ENCODE results near the gene LDB2. TPM values are rescaled to one million over a fixed set of nuclear protein-coding genes. Genes with fewer than 3 reads are reported as not detected.

The LDB2 gene
- total RNA-seq, 4 donors from 2014 or later: 3.9 to 43.7 (median 7.8) TPM

- no peak overlapping the region for H3K4me3 ChIP-seq
- no peak overlapping the region for H3K27ac ChIP-seq
- no peaks in the 10 kb centered on the region for H3K27me3 ChIP-seq
- no peaks in the 10 kb centered on the region for H3K4me1 ChIP-seq
- H3K9me3 ChIP-seq: no peaks in the 10 kb centered on the region
- TF ChIP-seq POLR2A (IDR thresholded peaks at IDR 0.05): no peak
- no peak for TF ChIP-seq CTCF (IDR thresholded peaks at IDR 0.05)
- H3K36me3 ChIP-seq: no peaks in the 10 kb centered on the region
- no peak for DNase-seq
These were observed 271.5 kb downstream of the LDB2 start for GRCh38 chr4:16626945-16627344.

GRCh38 chr4:16622826-16623225 is 275.6 kb downstream of the LDB2 start:
- H3K27ac ChIP-seq: no peak overlapping the region
- DNase-seq: no peak
- H3K4me3 ChIP-seq: no peak overlapping the region
- TF ChIP-seq POLR2A (IDR thresholded peaks at IDR 0.05) (no peak), CTCF (IDR thresholded peaks at IDR 0.05) (no peak)
- no peaks in the 10 kb centered on the region for H3K27me3 ChIP-seq
- no peaks in the 10 kb centered on the region for H3K4me1 ChIP-seq
- no peaks in the 10 kb centered on the region for H3K36me3 ChIP-seq
- no peaks in the 10 kb centered on the region for H3K9me3 ChIP-seq

GRCh38 chr4:16617435-16617834 is 281.0 kb downstream of the LDB2 start:
- Histone ChIP-seq H3K27me3 (no peaks in the 10 kb centered on the region), H3K9me3 (no peaks in the 10 kb centered on the region), H3K4me3 (no peak overlapping the region), H3K27ac (no peak overlapping the region), H3K36me3 (no peaks in the 10 kb centered on the region), H3K4me1 (no peaks in the 10 kb centered on the region)
- TF ChIP-seq CTCF (IDR thresholded peaks at IDR 0.05) (no peak), POLR2A (IDR thresholded peaks at IDR 0.05) (no peak)
- no peak for DNase-seq

GRCh38 chr4:16617011-16617410 is 281.4 kb downstream of the LDB2 start:
- DNase-seq: no peak
- H3K9me3 ChIP-seq: no peaks in the 10 kb centered on the region
- TF ChIP-seq POLR2A (IDR thresholded peaks at IDR 0.05): no peak
- no peak for TF ChIP-seq CTCF (IDR thresholded peaks at IDR 0.05)
- H3K4me1 ChIP-seq: no peaks in the 10 kb centered on the region
- H3K27me3 ChIP-seq: no peaks in the 10 kb centered on the region
- H3K27ac ChIP-seq: no peak overlapping the region
- no peaks in the 10 kb centered on the region for H3K36me3 ChIP-seq
- no peak overlapping the region for H3K4me3 ChIP-seq

- H3K4me1 ChIP-seq: no peaks in the 10 kb centered on the region
- H3K36me3 ChIP-seq: no peaks in the 10 kb centered on the region
- TF ChIP-seq CTCF (IDR thresholded peaks at IDR 0.05): no peak
- no peak for TF ChIP-seq POLR2A (IDR thresholded peaks at IDR 0.05)
- DNase-seq: no peak
- H3K4me3 ChIP-seq: no peak overlapping the region
- H3K27ac ChIP-seq: no peak overlapping the region
- no peaks in the 10 kb centered on the region for H3K9me3 ChIP-seq
- H3K27me3 ChIP-seq: no peaks in the 10 kb centered on the region
These were observed 289.2 kb downstream of the LDB2 start for GRCh38 chr4:16609170-16609758.

GRCh38 chr4:16608611-16609125 is 289.8 kb downstream of the LDB2 start:
- Histone ChIP-seq H3K36me3 (no peaks in the 10 kb centered on the region), H3K4me1 (no peaks in the 10 kb centered on the region)

More at GRCh38 chr4:16608611-16609125, 289.8 kb downstream of the LDB2 start:
- Histone ChIP-seq H3K4me3 (no peak overlapping the region), H3K9me3 (no peaks in the 10 kb centered on the region), H3K27ac (no peak overlapping the region), H3K27me3 (no peaks in the 10 kb centered on the region)
- TF ChIP-seq POLR2A (IDR thresholded peaks at IDR 0.05) (no peak), CTCF (IDR thresholded peaks at IDR 0.05) (no peak)
- DNase-seq: no peak
